HG02798 (cell line): ENCODE measurements around the gene ZNRD2.
"Not testable (repeated sequence)": the region's sequence is repeated elsewhere in the genome, so short reads cannot be mapped to it uniquely, and the experiment has no call there.

Source experiments
- ATAC-seq: cut with Tn5 transposase; IDR thresholded peaks from one replicate; pipeline ENCODE4 v1.9.1; 2021; ENCODE audit warnings: mild to moderate bottlenecking; ENCODE audit not compliant: unreplicated experiment, poor library complexity

Gene ZNRD2, protein sequence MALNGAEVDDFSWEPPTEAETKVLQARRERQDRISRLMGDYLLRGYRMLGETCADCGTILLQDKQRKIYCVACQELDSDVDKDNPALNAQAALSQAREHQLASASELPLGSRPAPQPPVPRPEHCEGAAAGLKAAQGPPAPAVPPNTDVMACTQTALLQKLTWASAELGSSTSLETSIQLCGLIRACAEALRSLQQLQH

DNA sequence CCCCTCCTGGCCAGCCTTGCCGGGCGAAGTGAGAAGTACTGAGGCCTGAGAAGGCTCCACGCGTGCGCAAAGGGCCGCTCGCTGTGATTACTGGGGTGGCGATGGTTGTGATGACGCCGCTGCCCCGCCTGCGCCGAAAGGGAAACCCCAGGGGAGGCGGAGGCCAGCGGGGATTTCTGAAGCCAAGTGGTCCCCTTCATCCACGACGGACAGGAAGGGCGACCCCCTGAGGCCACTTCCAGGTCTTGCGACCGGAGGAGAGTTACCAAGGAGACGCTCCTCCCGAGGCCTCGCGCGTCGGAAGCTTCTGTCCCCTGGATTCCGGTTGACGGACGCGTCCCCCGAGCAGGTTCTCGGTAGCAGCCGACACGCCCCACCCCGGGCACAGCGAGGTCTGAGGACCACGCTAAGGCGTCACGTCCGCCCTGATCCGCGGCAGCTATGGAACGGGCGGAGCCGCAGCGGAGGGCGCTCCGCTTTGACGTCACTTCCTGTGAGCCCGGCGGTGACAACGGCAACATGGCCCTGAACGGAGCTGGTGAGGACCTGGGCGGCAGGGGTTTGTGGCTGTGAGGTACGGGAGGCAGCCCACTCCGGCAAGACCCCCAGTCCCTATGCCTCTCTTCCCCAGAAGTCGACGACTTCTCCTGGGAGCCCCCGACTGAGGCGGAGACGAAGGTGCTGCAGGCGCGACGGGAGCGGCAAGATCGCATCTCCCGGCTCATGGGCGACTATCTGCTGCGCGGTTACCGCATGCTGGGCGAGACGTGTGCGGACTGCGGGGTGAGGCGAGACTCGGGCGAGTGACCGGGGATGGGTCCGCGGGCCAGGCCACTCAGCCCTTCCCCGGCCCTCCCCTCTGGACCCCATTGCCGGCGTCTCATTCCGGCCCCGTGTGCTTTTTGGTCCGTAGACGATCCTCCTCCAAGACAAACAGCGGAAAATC, at the start of gene ZNRD2:
Gene ZNRD2 (plus strand): TSS at position 505 of the 946 bp plus-strand sequence. CDS start 15 bp downstream, at position 520.
- ATAC-seq, result peak; percentile 68

DNA sequence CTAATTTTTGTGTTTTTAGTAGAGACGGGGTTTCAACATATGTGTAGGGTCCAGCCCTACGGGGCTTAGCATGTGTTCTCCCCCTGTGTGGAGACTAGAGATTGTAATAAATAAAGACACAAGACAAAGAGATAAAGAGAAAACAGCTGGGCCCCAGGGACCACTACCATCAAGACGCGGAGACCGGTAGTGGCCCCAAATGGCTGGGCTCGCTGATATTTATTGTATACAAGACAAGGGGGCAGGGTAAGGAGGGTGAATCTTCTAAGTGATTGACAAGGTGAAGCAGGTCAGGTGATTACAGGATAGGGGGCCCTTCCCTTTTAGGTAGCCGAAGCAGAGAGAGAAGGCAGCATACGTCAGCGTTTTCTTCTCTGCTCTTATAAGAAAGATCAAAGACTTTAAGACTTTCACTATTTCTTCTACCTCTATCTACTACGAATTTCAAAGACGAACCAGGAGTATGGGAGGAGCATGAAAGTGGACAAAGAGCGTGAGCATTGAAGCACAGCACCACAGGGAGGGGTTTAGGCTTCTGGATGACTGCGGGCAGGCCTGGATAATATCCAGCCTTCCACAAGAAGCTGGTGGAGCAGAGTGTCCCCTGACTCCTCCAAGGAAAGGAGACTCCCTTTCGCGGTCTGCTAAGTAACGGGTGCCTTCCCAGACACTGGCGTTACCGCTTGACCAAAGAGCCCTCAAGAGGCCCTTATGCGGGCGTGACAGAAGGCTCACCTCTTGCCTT, 48.3 kb upstream of the ZNRD2 start:
- ATAC-seq, result not testable (repeated sequence)

DNA sequence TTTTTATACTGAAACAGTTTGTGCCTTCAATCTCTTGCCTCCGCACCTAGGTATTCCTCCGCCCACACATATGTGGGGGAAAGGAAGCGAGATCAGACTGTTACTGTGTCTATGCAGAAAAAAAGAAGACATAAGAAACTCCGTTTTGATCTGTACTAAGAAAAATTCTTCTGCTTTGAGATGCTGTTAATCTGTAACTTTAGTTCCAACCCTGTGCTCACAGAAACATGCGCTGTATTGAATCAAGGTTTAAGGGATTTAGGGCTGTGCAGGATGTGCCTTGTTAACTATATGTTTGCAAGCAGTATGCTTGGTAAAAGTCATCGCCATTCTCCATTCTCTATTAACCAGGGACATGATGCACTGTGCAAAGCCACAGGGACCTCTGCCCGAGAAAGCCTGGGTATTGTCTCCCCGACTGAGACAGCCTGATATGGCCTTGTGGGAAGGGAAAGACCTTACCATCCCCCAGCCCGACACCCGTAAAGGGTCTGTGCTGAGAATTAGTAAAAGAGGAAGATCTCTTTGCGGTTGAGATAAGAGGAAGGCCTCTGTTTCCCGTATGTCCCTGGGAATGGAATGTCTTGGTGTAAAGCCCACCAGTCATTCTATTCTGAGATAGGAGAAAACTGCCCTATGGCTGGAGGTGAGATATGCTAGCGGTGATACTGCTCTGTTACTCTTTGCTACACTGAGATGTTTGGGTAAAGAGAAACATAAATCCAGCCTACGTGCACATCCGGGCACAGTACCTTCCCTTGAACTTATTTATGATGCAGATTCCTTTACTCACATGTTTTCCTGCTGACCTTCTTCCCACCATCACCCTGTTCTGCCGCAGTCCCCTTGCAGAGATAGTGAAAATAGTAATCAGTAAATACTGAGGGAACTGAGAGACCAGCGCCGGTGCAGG, 47.3 kb upstream of the ZNRD2 start:
- not testable (repeated sequence) for ATAC-seq

DNA sequence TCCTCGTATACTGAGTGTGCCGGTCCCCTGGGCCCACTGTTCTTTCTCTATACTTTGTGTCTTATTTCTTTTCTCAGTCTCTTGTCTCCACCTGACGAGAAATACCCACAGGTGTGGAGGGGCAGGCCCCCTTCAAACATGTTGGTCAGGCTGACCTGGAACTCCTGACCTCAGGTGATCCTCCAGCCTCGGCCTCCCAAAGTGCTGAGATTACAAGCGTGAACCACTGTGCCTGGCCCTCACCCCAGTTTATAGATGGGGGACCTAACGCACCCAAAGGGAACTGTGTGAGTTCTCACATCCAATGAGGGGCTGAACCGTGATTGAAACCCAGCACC, 46.7 kb upstream of the ZNRD2 start:
- not testable (repeated sequence) for ATAC-seq

DNA sequence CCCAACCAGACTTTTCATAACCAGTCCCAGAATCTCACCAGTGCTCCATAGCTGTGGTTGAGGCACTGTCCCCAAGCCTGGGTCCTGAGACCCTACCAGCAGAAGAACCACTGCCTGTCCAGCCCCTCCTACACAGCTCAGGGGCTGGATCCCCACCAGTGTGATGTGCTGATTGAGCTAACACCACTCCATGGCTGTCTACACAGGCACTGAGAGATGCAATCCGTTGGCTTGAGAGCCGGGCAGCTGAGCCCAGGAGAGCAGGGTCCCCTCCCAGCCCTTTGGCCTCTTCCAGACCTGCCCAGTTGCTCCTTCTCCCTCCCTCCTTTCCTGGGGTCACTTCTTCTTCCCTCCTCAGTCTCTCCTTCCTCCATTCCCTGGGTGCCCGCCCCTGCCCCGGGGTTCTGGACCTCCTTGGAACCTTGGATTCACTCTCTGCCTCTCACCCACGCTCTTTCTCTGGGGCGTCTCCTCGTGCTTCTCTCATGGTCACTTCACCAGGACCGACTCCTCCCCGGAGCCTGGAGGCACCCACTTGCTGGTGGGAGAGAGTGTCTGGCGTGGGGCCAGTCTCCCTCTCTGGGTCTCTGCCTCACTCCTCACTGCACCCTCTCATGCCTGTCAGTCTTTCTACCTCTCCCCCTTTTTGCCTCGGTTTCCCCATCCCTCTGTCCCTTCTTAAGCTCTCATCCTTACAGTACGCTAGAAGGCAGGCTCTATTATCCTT, 46.1 kb upstream of the ZNRD2 start:
- ATAC-seq, result no peak

DNA sequence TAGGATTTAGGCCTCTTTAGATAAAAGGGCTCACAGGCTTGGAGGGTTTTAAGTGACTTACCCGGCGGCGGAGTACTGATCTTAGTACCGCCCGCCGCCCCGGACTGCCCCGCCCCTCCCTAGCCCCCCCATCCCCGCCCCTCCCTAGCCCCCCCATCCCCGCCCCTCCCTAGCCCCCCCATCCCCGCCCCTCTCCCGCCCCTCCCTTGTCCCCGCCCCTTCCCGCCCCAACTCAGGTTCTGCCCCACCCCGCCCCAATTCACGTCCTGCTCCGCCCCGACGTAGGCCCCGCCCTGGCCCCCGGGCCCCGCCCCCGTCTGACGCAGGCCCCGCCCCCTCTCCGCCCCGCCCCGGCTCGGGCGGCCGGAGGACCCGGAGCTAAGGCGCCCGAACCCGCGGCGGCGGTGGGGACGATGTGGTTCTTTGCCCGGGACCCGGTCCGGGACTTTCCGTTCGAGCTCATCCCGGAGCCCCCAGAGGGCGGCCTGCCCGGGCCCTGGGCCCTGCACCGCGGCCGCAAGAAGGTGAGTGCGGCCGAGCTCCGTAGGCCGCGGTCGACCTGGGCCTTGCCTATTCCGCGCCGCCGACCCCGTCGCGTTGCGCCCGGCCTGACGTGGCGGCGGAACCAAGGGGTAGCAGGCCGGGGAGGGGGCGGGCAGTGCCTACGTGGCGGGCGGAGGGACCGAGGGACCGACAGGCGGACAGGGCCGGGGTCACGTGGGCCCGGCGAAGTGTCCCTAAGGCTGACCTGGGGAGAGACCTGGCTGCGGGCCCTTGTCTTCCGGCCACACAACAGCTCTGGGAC, 45.3 kb upstream of the ZNRD2 start, which contains the start of gene SCYL1:
Gene SCYL1 (plus strand): TSS at position 343 of the 805 bp plus-strand sequence. CDS start 71 bp downstream, at position 414.
- peak; percentile 74 for ATAC-seq

DNA sequence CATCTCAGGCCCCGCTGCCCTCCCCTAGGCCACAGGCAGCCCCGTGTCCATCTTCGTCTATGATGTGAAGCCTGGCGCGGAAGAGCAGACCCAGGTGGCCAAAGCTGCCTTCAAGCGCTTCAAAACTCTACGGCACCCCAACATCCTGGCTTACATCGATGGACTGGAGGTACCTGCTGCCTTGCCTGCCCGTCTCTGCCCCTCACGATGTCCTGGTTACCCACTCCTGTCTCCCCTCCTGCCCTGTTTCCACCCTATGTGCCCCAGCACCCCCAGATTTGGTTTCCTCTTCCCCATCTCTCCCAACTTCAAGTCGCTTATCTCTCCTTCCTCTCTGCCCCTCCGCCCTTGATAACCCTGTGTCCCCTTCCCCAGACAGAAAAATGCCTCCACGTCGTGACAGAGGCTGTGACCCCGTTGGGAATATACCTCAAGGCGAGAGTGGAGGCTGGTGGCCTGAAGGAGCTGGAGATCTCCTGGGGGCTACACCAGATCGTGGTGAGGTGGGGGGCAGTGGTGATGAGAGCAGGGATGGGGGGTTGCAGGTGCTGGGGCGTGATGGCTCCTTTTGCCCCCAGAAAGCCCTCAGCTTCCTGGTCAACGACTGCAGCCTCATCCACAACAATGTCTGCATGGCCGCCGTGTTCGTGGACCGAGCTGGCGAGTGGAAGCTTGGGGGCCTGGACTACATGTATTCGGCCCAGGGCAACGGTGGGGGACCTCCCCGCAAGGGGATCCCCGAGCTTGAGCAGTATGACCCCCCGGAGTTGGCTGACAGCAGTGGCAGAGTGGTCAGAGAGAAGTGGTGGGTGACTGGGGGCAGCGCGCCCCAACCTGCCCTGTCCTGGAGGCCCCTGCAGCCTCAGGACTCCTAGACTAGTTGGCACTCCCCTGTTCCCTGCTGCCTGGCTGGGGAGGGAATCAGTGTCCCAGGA, 44.5 kb upstream of the ZNRD2 start:
- ATAC-seq, result no peak

DNA sequence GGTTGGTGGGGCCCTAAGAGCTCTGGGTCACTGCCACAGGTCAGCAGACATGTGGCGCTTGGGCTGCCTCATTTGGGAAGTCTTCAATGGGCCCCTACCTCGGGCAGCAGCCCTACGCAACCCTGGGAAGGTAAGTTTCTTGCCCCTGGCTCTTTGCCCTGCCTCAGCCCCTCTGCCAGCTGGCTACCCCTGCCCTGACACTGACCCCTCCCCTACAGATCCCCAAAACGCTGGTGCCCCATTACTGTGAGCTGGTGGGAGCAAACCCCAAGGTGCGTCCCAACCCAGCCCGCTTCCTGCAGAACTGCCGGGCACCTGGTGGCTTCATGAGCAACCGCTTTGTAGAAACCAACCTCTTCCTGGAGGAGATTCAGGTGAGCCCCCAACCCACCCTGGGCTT, 43.5 kb upstream of the ZNRD2 start:
- ATAC-seq, result no peak

DNA sequence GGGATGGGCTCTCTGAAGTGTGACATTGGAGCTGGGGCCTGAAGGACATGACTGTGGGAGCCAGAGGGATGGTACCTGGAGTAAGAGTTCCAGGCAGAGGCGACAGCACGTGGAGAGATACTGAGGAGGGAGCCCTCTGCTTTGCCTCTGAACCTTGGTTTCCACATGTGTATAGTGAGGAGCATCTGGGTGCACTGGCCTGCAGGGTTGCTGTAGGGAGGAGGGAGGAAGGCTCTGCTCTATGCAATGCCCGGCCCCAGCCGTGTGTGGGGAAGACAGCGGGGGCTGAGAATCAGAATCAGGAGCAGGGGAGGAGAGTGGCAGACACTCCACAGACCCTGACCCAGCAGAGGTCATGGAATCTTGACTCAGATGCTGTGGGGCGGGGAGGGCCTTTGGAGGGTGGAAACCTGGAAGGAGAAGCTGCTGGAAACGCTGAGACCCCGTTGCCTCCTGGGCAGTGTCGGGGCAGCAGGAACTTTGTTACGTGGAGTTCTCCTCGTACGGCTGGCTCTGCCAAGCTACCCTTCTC, 41.4 kb upstream of the ZNRD2 start:
- ATAC-seq, result no peak

DNA sequence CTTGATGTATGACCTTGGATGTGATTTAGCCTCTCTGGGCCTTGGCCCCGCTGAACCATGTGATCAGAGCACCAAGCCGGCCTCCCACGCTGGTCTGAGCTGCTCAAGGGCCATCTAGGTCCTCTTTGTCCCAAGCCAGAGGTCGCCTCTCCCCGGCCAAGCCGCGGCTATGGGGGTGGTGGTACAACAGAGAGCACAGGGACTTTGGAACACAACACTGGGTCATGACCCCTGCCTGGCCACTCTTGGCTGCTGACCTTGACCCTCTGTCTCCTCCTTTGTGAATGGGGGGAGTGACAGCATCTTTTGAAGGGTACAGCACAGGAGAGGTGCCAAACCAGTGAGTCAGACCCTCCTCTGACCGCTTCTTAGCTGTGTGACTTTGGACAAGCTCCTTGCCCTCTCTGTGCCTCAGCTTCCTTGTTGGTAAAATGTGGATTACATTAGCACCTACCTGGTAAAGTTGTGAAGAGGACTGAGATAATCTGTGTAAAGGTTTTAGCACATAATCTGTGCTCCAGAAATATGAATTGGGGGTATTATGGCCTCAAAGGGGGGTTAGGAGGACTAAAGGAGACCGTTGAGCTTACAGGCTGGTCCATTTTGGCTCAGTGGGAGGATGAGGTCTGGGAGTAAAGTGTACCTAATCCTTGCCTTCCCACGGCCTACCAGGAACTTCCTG, 40.7 kb upstream of the ZNRD2 start:
- no peak for ATAC-seq

DNA sequence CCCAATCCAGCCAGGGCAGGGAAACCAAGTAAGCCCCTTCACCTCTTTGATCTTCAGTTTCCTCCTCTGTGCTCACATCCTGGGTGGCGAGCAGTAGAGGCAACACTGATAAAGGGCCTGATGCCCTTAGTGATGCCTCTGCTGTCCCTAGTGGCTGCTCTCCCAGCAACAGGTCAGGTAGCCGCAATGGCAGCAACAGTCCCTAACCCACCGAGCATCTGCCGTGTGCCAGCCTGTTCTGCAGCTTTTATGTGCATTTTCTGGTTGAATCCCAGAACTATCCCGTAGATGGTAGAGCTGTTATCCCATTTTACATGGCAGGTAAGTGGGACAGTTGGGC, 40.1 kb upstream of the ZNRD2 start:
- no peak for ATAC-seq

DNA sequence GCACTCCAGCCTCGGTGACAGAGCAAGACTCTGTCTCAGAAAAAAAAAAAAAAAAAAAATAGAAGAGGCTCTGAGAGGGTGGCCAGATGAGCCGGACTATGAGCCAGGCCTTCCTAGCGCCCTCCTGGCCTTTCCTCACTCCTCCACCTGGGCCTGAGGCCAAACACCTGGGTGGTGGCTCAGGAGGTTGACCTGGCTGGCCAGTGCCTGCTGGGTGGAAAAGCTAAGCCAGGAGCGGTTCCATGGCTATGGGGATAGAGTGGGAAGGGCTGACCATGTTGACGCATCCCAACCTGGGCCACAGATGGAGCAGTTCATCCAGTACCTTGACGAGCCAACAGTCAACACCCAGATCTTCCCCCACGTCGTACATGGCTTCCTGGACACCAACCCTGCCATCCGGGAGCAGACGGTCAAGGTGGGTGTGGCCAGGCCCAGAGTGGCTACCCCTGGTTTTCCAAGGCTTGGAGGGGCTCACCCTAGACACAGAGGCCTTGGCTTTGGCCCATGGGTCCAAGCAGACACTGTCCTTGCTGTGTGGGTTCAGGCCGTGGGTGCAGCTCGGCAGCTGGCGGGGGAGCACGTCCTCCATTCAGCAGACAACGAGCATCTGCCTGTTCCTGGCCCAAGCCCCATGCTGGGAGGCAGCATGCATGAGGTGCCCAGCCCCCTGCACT, 37.8 kb upstream of the ZNRD2 start:
- ATAC-seq, result no peak

DNA sequence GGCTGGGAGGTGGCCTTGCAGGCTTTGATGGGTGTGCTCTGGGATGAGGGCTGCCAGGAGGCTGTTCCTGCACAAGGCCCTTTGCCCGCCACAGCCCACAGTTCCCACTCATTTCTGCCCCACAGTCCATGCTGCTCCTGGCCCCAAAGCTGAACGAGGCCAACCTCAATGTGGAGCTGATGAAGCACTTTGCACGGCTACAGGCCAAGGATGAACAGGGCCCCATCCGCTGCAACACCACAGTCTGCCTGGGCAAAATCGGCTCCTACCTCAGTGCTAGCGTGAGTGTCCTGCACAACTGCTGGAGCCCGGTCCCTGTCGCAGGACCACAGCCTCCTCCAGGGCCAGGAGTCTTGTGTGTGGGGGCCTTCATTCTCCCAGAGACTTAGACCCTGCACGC, 35.2 kb upstream of the ZNRD2 start:
- no peak for ATAC-seq

DNA sequence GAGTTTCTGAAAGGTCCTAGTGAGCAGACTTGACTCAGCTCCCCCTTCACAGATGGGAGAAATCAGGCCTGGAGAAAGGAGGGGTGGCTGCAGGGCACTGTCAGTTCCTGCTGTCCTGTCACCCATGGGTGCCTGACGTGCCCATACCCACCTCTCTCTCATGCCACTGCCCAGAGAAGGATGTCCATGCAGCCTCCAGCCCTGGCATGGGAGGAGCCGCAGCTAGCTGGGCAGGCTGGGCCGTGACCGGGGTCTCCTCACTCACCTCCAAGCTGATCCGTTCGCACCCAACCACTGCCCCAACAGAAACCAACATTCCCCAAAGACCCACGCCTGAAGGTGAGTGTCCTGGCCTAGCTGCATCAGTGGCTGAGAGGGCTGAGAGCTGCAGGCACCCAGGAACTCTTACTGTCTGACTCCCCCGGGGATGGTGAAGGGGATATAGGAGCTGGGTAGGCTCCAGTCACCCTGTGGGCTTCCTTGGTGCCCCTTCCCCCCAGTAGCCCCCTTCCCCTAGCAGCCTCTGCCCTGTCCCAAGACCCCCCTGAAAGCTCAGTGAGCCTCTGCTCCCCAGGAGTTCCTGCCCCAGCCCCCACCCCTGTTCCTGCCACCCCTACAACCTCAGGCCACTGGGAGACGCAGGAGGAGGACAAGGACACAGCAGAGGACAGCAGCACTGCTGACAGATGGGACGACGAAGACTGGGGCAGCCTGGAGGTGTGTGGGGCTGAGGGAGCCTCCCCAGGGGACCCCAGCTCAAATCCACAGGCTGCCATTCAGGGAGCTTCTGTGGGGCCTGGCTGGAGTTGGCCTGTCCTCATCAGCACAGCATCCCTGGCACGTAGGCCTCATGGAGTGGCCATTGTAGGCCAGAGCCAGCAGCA, 33.6 kb upstream of the ZNRD2 start:
- no peak for ATAC-seq

DNA sequence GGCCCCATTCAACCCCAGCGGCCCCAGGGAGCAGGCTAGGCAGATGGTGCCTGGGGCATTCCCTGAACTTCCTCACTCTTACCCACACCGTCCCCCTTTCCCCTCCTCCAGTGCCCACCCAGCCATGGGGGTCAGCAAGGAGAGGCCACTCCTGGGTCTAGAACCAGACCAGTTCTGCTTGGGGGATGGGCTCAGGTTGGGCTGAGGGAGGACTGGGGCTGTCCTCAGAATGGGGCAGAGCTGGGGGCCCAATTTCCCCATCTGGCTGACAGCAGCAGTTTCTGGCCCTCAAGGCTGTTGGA, 33.0 kb upstream of the ZNRD2 start:
- ATAC-seq, result no peak
